ENCODE measurements around the gene RUVBL2.
A peak's percentile ranks its signal among the peaks of the same experiment; 100 is the strongest.
"Not testable (repeated sequence)": the region's sequence is repeated elsewhere in the genome, so short reads cannot be mapped to it uniquely, and the experiment has no call there.

The RUVBL2 gene

GRCh38 chr19:49050376-49051033, 56.8 kb downstream of the RUVBL2 start:
- DNase-seq: not testable (repeated sequence)

- DNase-seq: peak; percentile 9 to 50 (median 34)
Measured at GRCh38 chr19:49056101-49056901, 62.6 kb downstream of the RUVBL2 start.

GRCh38 chr19:49056902-49057596, 63.4 kb downstream of the RUVBL2 start:
- peak in 1 of 6 experiments; percentile 25 for DNase-seq

- DNase-seq: peak in 5 of 6 experiments; percentile 17 to 35 (median 28)
Measured at GRCh38 chr19:49057636-49058234, 64.0 kb downstream of the RUVBL2 start, which contains the start of gene CGB7. TSS of gene CGB7 (minus strand) at chr19:49057749. CDS start at chr19:49055375, 2,374 bp downstream.

- no peak for DNase-seq
Measured at GRCh38 chr19:49058562-49058961, 64.9 kb downstream of the RUVBL2 start.

- DNase-seq: no peak
Measured at GRCh38 chr19:49059053-49059452, 65.4 kb downstream of the RUVBL2 start.

- DNase-seq: no peak
Measured at GRCh38 chr19:49061000-49061399, 67.3 kb downstream of the RUVBL2 start.

GRCh38 chr19:49061445-49061844, 67.8 kb downstream of the RUVBL2 start:
- no peak for DNase-seq

GRCh38 chr19:49064029-49064629, 70.4 kb downstream of the RUVBL2 start:
- DNase-seq: no peak

GRCh38 chr19:49064768-49065611, 71.3 kb downstream of the RUVBL2 start, which contains the start of gene NTF4:
TSS of gene NTF4 (minus strand) at chr19:49064818. CDS start at chr19:49061997, 2,821 bp downstream.
- no peak for DNase-seq
